ENCODE results near the gene TRIM27.
"Not testable (repeated sequence)": the region's sequence is repeated elsewhere in the genome, so short reads cannot be mapped to it uniquely, and the experiment has no call there.

The TRIM27 gene

DNA sequence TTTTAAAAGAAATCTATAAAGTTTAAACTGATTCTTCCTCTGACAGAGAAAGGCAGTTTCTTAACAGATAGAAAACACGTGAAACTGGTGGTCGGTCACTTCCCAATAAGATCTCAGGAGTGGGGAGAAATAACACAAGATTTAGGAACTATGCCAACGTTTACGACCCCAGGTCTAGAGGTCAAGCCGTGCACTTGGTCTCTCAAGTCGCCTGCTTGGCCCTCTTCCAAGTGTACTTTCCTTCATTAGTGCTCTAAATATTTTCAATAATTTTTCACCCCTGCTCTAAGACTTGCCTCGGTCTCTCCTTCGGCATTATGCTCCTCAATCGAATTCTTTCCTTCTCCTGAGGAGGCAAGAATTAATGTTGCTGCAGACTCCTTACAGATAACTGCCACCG lies 61.7 kb downstream of the TRIM27 start:
- no peak for DNase-seq (ENCODE audit: low read depth in 1 of 2, low spot score in 1 of 2)
- in situ Hi-C loops (cut with HindIII; ENCODE audit: low pct_unique_long_range_greater_than_20kb, low sequenced_read_pairs) = no loop called here
- no peak for TF ChIP-seq JUND (IDR thresholded peaks at IDR 0.05; ENCODE audit: low read depth)

DNA sequence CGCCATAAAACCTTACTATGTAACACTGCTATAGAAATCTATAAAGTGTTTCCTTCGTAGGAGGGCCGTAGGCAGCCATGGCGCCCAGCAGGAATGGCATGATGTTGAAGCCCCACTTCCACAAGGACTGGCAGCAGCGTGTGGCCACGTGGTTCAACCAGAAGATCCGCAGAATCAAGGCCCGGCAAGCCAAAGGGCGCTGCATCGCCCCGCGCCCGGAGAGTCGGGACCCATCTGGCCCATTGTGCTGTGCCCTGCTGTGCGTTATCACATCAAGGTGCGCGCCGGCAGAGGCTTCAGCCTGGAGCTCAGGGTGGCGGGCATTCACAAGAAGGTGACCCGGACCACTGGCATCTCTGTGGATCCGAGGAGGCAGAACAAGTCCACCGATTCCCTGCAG lies 62.4 kb downstream of the TRIM27 start:
- TF ChIP-seq JUND (IDR thresholded peaks at IDR 0.05; ENCODE audit: low read depth) = no peak
- DNase-seq (ENCODE audit: low read depth in 1 of 2, low spot score in 1 of 2) = no peak
- in situ Hi-C loops (cut with HindIII; ENCODE audit: low pct_unique_long_range_greater_than_20kb, low sequenced_read_pairs) = no loop called here

DNA sequence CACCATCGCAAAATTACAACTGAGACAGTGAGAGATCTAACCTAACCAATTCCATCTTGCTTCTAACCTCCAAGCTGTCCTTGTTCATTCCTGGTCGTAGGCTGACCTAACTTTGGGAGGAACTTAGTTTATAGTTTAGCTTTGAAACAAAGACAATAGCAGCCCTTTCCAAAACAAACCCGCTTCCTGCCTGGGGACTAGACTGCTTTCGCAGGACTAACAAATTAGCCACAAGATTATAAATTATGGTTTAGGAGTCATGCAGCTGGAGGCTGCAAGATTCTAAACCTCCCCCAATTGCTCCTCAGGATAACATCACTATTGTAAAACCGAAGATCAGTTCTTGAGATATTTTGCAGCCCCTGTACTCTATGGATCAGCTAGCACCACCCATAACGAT lies 63.2 kb downstream of the TRIM27 start:
- in situ Hi-C loops (cut with HindIII; ENCODE audit: low pct_unique_long_range_greater_than_20kb, low sequenced_read_pairs) = no loop called here
- no peak for TF ChIP-seq JUND (IDR thresholded peaks at IDR 0.05; ENCODE audit: low read depth)

DNA sequence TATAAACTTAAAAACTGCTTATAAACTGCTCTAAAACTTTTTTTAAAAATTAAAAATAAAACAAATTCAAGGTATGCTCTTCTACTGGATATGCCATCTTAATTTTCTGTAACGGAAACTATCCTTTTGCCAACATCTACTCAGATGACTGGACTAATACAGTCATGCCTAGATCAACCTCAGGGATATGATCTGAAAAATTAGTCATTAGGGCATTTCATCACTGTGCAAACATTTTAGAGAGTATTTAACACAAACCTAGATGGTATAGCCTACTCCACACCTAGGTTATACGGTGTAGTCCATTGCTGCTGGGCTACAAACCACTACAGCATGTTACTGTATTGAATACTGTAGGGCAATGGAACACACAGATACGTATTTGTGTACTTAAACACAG lies 64.8 kb downstream of the TRIM27 start:
- no peak for TF ChIP-seq JUND (IDR thresholded peaks at IDR 0.05; ENCODE audit: low read depth)
- in situ Hi-C loops (cut with HindIII; ENCODE audit: low pct_unique_long_range_greater_than_20kb, low sequenced_read_pairs) = no loop called here
- no peak for DNase-seq (ENCODE audit: low read depth in 1 of 2, low spot score in 1 of 2)

More for the DNA sequence above, 63.2 kb downstream of the TRIM27 start:
- DNase-seq (ENCODE audit: low read depth in 1 of 2, low spot score in 1 of 2) = no peak

DNA sequence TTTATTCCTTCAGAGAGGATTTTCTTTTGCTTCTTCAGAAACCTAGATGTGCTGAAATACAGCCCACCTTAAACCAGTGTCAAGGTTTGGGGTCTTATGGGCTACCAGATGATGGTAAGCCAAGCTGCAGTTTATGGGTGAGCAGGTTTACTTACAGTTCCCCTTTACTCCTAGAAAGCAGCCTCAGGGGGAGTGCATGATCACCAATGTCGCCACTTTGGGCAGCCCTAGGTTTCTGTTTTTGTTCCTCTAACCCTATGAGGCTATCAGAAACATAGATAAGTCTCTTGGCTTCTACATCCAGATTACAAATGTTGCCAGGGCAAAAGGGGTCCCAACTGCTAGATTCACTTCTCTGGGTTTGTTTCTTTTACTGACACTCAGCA lies 67.2 kb downstream of the TRIM27 start:
- in situ Hi-C loops (cut with HindIII; ENCODE audit: low pct_unique_long_range_greater_than_20kb, low sequenced_read_pairs) = no loop called here
- no peak for TF ChIP-seq JUND (IDR thresholded peaks at IDR 0.05; ENCODE audit: low read depth)
- DNase-seq (ENCODE audit: low read depth in 1 of 2, low spot score in 1 of 2) = no peak

GRCh38 chr6:28854405-28854804 lies 69.4 kb downstream of the TRIM27 start:
- in situ Hi-C loops (cut with HindIII; ENCODE audit: low pct_unique_long_range_greater_than_20kb, low sequenced_read_pairs); DNase-seq (ENCODE audit: low read depth in 1 of 2, low spot score in 1 of 2): not testable (repeated sequence)
